ENCODE results near the gene FASTKD2. TPM values are rescaled to one million over a fixed set of nuclear protein-coding genes. Genes with fewer than 3 reads are reported as not detected.
A peak's percentile ranks its signal among the peaks of the same experiment; 100 is the strongest.

The FASTKD2 gene
- 38.7 TPM for total RNA-seq

DNA sequence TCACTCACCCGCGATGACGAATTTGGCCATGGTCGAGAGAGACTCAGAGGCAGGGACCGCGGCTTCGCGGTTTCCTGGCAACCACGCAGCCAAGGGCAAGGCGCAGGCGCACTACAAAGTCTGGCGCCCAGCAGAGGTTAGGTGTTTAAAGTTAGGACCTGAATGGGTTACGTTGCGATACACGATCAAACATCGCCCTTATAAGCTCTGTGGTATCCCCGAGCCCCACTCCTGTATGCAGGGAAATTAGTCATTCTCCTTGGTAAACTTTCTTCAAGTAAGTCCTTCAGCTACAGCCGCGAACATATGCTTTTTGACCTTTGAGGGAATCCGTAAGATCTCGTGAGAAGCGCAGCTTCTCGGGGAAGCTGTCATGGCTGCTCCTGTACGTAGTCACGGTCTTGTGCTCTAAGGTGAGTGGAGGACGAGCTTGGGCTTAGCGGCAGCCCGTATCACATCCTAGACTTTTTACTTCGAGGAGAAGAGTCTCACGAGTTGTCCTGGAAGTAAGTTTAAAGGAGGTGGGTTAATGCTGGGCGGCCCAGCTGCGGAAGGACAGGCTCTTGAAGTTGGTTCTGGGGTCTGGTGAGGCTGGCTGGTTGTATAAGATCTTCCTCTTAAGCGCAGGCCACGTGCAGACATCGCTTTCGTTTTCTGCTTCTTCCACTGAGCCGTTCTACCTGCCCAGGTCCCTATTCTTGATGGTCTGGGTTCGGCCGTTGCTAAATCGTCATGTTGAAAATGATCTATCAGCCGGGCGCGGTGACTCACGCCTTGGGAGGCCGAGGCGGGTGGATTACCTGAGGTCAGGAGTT is at the start of gene FASTKD2, which contains the start of gene MDH1B:
Gene FASTKD2, plus strand, starts transcription at position 365 of the 815 bp plus-strand sequence. CDS start 1,088 bp downstream, outside the sequence.
Gene MDH1B, minus strand, starts transcription at position 87 of the 815 bp plus-strand sequence. Its CDS starts 57 bp downstream, at position 30.
- H3K27me3 ChIP-seq (ENCODE audit: insufficient read depth, low read length): peaks cover 19% of the 10 kb centered on the region
- H3K4me1 ChIP-seq (ENCODE audit: insufficient read depth, low read length): peaks cover 20% of the 10 kb centered on the region
- H3K4me3 ChIP-seq (ENCODE audit: low read length): peak within 1 kb of the TSS; percentile 69
- no peaks in the 10 kb centered on the region for H3K9me3 ChIP-seq (ENCODE audit: low read depth, low read length)

DNA sequence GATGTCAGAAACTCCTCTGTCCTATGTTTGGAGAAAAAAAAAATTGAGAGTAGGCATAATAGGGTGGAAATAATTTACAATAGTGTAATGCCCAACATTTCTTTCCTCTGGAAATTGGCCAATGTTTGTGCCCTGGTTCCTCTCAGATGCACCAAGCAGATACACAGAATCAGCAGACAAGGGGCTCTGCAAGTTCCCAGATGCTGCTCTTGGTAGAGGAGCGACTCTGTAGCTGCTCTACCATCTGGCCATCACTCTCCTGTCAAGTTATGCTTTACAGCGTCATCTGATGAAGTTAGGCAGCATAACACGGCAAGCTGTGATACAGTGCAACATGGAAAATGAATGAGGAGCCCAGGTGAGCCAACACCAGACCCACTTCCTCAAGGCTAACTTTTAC is 48.8 kb upstream of the FASTKD2 start:
- no peaks in the 10 kb centered on the region for H3K4me1 ChIP-seq (ENCODE audit: insufficient read depth, low read length)
- H3K27me3 ChIP-seq (ENCODE audit: insufficient read depth, low read length): no peaks in the 10 kb centered on the region
- H3K9me3 ChIP-seq (ENCODE audit: low read depth, low read length): no peaks in the 10 kb centered on the region
- H3K4me3 ChIP-seq (ENCODE audit: low read length): no peak overlapping the region

DNA sequence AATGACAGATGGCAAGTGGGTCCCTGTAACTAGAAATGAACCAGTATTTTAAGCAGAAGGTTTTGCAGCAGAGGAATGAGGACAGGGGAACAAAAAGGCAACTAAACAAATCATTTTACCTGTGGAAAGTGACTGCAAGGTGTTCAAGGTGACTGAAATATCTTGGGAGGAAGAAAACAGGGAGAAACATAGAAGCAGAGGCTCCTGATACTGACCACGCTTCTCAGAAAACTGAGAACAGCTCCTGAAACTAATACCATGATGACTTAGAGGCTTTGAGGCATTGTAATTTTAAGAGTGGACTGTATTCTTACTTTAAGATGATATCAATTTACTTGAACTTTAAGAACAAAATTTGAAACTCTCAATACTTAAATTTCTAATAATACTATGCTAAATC is 47.1 kb upstream of the FASTKD2 start, which contains the start of gene DYTN:
Gene DYTN, minus strand, starts transcription at position 101 of the 400 bp plus-strand sequence. CDS start 117 bp downstream, outside the sequence.
- H3K27me3 ChIP-seq (ENCODE audit: insufficient read depth, low read length): no peaks in the 10 kb centered on the region
- H3K4me3 ChIP-seq (ENCODE audit: low read length): no peak within 1 kb of the TSS
- H3K4me1 ChIP-seq (ENCODE audit: insufficient read depth, low read length): no peaks in the 10 kb centered on the region
- H3K9me3 ChIP-seq (ENCODE audit: low read depth, low read length): no peaks in the 10 kb centered on the region

DNA sequence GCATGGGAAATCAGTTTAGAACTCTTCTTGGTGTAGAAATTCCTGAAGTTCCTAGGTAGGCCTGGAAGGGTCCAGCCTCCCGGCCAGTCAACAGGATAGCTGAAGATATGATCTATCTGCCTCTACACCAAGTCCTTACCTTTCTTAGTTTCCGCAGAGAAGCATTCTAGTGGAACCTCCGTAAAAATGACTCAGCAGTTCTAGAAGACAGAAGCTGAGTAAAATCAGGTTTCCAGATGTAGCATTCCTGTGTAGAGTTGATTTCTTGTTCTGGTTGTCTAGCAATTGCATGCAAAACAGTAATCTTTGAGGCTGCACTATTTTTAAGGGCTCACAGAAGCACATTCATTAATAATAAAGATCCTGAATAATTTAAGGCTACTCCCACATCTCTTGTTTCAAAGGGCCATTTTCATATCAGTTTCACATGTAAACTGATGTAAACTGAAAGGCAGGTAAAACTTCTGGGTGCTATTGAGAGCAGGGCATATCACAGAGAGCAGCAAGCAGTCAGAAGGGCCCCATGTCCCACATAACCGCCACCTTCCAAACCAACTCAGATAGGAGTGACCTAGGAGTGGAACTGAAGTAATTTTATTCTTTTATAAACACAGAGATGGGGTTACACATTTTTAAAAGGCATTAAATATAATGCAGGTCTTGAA is 44.0 kb upstream of the FASTKD2 start:
- Histone ChIP-seq H3K4me3 (ENCODE audit: low read length) (no peak overlapping the region), H3K9me3 (ENCODE audit: low read depth, low read length) (no peaks in the 10 kb centered on the region), H3K27me3 (ENCODE audit: insufficient read depth, low read length) (peaks cover 3% of the 10 kb centered on the region), H3K4me1 (ENCODE audit: insufficient read depth, low read length) (no peaks in the 10 kb centered on the region)

DNA sequence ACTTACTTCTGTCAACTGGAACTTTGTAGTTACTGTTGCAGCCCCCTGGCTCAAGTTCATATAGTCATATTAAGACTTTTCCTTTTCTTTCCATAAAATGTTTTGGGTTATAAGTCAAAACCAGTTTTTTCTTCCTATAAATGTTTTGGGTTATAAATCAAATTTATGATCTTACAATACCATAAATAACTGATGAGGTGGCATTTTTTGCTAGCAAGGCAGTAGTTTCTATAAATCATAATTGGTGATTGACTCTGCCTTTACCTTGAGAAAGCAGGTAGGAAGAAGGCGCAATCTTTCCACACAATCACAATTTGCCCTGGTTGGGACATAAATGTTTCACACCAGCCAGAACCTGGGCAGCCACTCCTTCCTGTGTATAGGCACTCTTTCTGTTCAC is 42.1 kb upstream of the FASTKD2 start:
- Histone ChIP-seq H3K27me3 (ENCODE audit: insufficient read depth, low read length) (peaks cover 3% of the 10 kb centered on the region), H3K9me3 (ENCODE audit: low read depth, low read length) (no peaks in the 10 kb centered on the region), H3K4me3 (ENCODE audit: low read length) (no peak overlapping the region), H3K4me1 (ENCODE audit: insufficient read depth, low read length) (no peaks in the 10 kb centered on the region)

DNA sequence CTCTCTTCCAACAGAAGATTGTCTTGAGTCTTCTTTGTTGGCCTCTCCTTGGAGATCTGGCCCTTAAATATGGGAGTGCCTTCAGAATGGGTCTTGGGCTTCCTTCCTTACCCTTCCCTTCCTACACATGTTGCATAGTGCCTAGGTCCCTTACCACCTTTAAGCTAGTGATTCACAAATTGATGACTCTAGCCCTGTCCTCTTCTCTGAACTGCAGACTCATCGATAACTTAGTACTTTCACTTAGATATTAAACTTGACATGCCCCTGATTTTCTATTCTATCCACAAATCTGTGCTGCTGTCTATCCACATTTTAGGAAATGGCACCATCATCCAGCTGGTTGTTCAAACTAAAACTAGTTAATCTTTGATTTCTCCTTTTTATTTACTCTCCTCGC is 38.1 kb upstream of the FASTKD2 start:
- H3K9me3 ChIP-seq (ENCODE audit: low read depth, low read length): no peaks in the 10 kb centered on the region
- H3K4me3 ChIP-seq (ENCODE audit: low read length): no peak overlapping the region
- H3K27me3 ChIP-seq (ENCODE audit: insufficient read depth, low read length): peaks cover 3% of the 10 kb centered on the region
- no peaks in the 10 kb centered on the region for H3K4me1 ChIP-seq (ENCODE audit: insufficient read depth, low read length)

DNA sequence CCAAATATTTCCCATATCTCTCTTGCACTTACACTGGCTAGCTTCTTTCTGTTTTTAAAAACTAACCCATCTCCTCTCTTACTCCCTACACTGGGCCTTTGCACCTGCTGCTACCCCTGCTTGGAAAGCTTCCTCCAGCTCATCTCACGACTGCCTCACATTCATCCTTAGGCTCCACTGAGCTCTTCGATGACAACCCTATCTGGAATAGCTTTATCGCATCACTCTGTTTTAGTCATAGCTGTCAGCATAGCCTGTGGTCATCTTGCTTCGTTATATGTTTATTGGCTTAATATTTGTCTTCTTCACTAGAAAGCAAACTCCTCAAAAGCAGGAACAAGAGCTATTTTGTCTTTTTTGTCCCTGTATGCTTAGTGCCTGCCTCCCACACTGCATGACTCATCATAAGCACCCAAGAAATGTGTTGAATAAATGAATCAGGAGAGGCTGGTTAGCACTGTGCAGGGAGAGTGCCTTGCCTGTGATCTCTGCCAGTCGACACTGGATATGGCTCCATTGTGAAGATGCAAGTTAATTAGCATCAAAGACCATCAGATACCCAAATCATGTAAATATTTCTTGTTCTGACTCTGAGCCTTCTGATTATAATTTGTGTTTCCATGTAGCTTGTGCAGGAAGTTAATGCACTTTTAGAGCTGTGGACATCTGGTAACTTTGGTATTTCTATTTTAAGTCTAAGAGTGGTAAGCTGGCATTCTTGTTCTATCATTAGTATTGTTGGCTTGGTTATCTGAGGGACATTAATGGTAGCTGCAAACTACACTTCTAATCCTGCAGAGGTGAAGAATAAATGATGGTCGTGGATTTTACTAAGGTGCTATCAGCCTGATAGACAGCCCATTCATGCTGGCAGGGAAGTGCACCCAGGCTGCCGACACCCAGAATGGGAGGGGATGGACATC is 36.9 kb upstream of the FASTKD2 start:
- H3K9me3 ChIP-seq (ENCODE audit: low read depth, low read length): no peaks in the 10 kb centered on the region
- no peak overlapping the region for H3K4me3 ChIP-seq (ENCODE audit: low read length)
- no peaks in the 10 kb centered on the region for H3K4me1 ChIP-seq (ENCODE audit: insufficient read depth, low read length)
- peaks cover 3% of the 10 kb centered on the region for H3K27me3 ChIP-seq (ENCODE audit: insufficient read depth, low read length)

DNA sequence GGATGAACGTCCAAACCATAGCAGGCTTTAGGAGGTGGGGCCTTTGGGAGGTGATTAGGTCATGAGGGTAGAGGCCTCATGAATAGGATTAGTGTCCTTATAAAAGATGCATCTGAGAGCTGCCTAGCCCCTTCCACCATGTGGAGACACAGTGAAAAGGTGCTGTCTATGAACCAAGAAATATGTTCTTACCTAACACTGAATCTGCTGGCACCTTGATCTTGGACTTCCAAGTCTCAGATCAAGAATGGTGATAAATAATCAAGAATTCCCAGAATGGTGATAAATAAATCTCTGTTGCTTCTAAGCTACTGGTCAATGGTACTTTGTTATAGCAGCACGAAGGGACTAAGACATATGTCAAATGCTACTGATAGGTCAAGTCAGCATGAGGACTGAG is 32.1 kb upstream of the FASTKD2 start:
- no peak overlapping the region for H3K4me3 ChIP-seq (ENCODE audit: low read length)
- no peaks in the 10 kb centered on the region for H3K27me3 ChIP-seq (ENCODE audit: insufficient read depth, low read length)
- H3K9me3 ChIP-seq (ENCODE audit: low read depth, low read length): no peaks in the 10 kb centered on the region
- H3K4me1 ChIP-seq (ENCODE audit: insufficient read depth, low read length): no peaks in the 10 kb centered on the region

DNA sequence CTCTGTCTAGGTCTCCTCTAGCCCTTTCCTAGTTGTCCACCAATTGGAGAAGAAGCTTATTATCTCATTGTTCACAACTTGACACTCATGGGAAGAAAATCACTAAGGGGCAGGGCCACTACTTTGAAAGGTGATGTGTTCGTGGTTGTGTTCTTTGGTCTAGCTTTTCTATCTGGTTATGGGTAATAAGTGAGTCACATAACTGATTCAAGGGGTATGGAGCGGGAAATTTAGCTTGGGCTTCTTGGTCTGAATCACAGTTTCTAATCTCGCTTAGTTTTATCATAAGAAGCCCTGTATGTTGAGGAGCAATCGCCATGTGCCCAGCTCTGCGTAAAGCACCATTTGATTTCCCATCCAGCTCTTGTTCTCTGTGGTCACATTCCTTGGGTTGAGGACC is 28.5 kb upstream of the FASTKD2 start:
- no peaks in the 10 kb centered on the region for H3K9me3 ChIP-seq (ENCODE audit: low read depth, low read length)
- no peak overlapping the region for H3K4me3 ChIP-seq (ENCODE audit: low read length)
- no peaks in the 10 kb centered on the region for H3K27me3 ChIP-seq (ENCODE audit: insufficient read depth, low read length)
- no peaks in the 10 kb centered on the region for H3K4me1 ChIP-seq (ENCODE audit: insufficient read depth, low read length)

DNA sequence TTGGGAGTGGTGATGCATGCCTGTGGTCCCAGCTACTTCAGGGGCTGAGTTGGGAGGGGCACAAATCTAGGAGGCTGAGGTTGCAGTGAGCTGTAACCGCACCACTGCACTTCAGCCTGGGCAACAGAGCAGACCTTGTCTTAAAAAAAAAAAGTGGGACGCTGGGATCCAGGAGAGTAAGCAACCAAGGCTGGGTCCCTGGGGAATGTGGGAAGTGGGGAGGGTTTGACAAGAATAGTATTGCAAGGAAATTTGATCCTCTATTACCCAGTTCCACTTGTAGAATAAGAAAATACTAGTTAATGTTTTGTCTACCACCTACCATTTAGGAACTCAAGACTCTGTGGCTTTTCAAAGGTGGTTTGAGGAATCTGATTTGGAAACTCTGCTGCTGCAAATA is 26.1 kb upstream of the FASTKD2 start:
- no peaks in the 10 kb centered on the region for H3K27me3 ChIP-seq (ENCODE audit: insufficient read depth, low read length)
- H3K4me3 ChIP-seq (ENCODE audit: low read length): no peak overlapping the region
- H3K4me1 ChIP-seq (ENCODE audit: insufficient read depth, low read length): no peaks in the 10 kb centered on the region
- H3K9me3 ChIP-seq (ENCODE audit: low read depth, low read length): no peaks in the 10 kb centered on the region

DNA sequence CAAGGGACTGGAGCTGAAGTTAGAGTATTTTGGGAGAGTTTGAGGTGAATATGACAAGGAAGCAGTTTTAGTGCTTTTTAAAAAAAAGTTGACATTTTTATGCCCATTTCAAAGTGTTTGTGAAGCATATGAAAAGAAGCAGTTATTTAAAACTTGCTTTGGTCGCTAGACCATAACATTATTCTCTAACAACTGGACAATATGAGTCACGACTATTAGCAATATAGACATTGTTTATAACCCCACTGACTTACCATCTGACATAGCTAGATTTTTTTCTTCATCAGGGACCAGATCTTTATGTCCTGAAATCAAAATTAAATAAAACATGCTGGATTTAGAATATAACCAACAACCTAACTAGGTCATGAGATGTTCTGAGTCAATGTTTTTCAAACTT is 24.6 kb upstream of the FASTKD2 start:
- H3K4me3 ChIP-seq (ENCODE audit: low read length): no peak overlapping the region
- no peaks in the 10 kb centered on the region for H3K9me3 ChIP-seq (ENCODE audit: low read depth, low read length)
- H3K27me3 ChIP-seq (ENCODE audit: insufficient read depth, low read length): no peaks in the 10 kb centered on the region
- H3K4me1 ChIP-seq (ENCODE audit: insufficient read depth, low read length): no peaks in the 10 kb centered on the region

DNA sequence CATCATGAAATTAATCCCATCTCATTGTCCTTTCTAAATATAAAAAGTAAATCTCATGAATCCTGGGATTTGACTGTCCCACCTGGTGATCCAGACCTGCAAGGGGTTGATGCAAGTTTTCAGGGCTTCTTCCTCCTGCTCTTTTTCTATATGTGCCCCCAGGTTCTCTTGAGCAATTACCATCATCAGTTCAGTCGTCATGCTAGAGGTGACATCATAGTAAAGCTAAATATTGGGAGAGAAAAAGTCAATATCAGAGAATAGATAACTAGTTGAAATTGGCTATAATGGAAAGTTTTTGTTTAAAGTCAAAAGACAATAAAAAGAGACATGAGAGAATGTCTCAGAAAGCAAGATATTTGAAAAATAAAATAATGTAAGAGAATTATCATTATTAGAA is 8.6 kb upstream of the FASTKD2 start:
- no peaks in the 10 kb centered on the region for H3K9me3 ChIP-seq (ENCODE audit: low read depth, low read length)
- H3K27me3 ChIP-seq (ENCODE audit: insufficient read depth, low read length): peaks cover 8% of the 10 kb centered on the region
- H3K4me1 ChIP-seq (ENCODE audit: insufficient read depth, low read length): no peaks in the 10 kb centered on the region
- no peak overlapping the region for H3K4me3 ChIP-seq (ENCODE audit: low read length)

DNA sequence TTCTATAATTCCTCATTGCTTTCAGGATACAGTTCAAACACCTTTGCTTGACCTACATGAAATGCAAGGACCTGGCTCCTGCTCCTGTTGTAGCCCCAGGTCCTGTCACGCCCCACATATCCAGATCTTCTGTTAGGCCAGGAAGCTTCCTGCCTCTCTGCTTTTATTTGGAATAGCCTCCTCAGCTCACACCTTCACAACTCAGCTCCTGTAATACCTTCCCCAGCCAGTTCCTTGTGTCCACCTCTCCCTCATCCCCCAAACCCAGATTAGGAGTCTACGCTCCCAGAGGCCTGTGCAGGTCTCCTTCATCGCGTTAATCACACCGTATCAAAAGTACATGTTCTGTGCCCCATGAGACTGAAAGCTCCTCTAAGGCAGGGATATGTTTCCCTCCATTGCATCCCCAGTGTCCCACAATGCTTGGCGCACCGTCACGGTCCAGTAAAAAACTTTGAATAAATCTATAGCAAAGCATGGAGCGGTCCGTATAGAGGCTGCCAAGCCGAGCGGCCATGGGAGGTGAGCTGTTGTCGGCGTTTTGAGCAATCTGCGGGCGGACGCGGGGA is 649 bp upstream of the FASTKD2 start:
- Histone ChIP-seq H3K4me3 (ENCODE audit: low read length) (peak overlapping the region; percentile 69), H3K27me3 (ENCODE audit: insufficient read depth, low read length) (peaks cover 21% of the 10 kb centered on the region), H3K9me3 (ENCODE audit: low read depth, low read length) (no peaks in the 10 kb centered on the region), H3K4me1 (ENCODE audit: insufficient read depth, low read length) (peaks cover 20% of the 10 kb centered on the region)

DNA sequence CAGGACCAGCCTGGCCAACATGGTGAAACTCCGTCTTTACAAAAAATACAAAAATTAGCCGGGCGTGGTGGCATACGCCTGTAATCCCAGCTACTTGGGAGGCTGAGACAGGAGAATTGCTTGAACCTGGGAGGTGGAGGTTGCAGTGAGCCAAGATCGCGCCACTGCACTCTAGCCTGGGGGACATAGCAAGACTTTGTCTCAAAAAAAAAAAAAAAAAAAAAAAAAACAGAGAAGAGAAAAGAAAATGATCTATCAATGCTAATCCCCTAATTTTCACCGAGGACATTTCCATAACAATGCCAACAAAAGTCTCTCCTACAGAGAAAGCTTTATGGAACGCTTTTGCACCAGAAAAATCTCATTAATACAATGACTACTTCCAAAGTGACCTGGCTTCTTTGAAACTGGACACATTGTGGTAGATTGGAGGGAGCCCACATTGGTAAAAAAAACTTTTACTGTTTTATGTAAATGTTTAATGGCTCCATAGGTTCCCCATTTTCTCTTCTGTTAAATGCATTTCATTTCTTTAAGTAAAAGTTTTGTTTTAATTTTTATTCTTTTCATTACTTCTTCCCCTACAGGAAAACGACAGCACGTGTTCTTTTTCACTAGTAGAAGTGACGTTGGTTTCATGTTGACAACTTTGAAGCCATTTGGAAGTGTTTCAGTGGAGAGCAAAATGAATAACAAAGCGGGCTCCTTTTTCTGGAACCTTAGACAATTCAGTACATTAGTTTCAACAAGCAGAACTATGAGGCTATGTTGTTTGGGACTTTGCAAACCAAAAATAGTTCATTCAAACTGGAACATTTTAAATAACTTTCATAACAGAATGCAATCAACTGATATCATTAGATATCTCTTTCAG is 888 bp downstream of the FASTKD2 start:
- Histone ChIP-seq H3K9me3 (ENCODE audit: low read depth, low read length) (no peaks in the 10 kb centered on the region), H3K4me1 (ENCODE audit: insufficient read depth, low read length) (peaks cover 20% of the 10 kb centered on the region), H3K27me3 (ENCODE audit: insufficient read depth, low read length) (peaks cover 19% of the 10 kb centered on the region), H3K4me3 (ENCODE audit: low read length) (peak overlapping the region; percentile 69)

Measured in mononuclear cell (primary cell).